H9 (cell line): ENCODE data around the gene GRB10. TPM values are rescaled to one million over a fixed set of nuclear protein-coding genes. Genes with fewer than 3 reads are reported as not detected.

Experiments used
- DNase-seq: peaks from one replicate; pipeline ENCODE4 v3.0.0-alpha.2; 2017
- H2AFZ ChIP-seq: one replicate; pipeline ENCODE4 v1.6.1; 2013; ENCODE audit warnings: mild to moderate bottlenecking, low read length, control low read depth, moderate library complexity
- H2AK5ac ChIP-seq: 2 replicates; pipeline ENCODE4 v1.6.1; 2013; ENCODE audit warnings: low read length, control low read depth, mixed read lengths; ENCODE audit not compliant: insufficient read length
- H2BK120ac ChIP-seq: one replicate; pipeline ENCODE4 v1.6.1; 2013; ENCODE audit warnings: low read depth, mild to moderate bottlenecking, low read length, control low read depth, inconsistent platforms; ENCODE audit not compliant: poor library complexity, severe bottlenecking
- H2BK12ac ChIP-seq: 2 replicates; pipeline ENCODE4 v1.6.1; 2013; ENCODE audit warnings: low read length, control low read depth, mixed read lengths, low read depth; ENCODE audit not compliant: insufficient read length
- H2BK15ac ChIP-seq: 2 replicates; pipeline ENCODE4 v1.6.1; 2013; ENCODE audit warnings: low read depth, low read length, control low read depth
- H2BK20ac ChIP-seq: one replicate; pipeline ENCODE4 v1.6.1; 2013; ENCODE audit warnings: low read depth, mild to moderate bottlenecking, low read length, control low read depth, inconsistent platforms; ENCODE audit not compliant: poor library complexity, severe bottlenecking
- H2BK5ac ChIP-seq: 2 replicates; pipeline ENCODE4 v1.6.1; 2013; ENCODE audit warnings: low read length, control low read depth, mixed read lengths; ENCODE audit not compliant: insufficient read length
- H3K14ac ChIP-seq: 2 replicates; pipeline ENCODE4 v1.6.1; 2013; ENCODE audit warnings: low read length, control low read depth; ENCODE audit not compliant: insufficient read depth
- H3K18ac ChIP-seq: 2 replicates; pipeline ENCODE4 v1.6.1; 2013; ENCODE audit warnings: low read depth, mild to moderate bottlenecking, mixed read lengths, low read length, control low read depth; ENCODE audit not compliant: insufficient read length
- H3K23ac ChIP-seq: 2 replicates; pipeline ENCODE4 v1.6.1; 2013; ENCODE audit warnings: low read length, control low read depth, mixed read lengths, low read depth; ENCODE audit not compliant: insufficient read length
- H3K23me2 ChIP-seq: 2 replicates; pipeline ENCODE4 v1.6.1; 2013; ENCODE audit warnings: low read depth, mild to moderate bottlenecking, mixed read lengths, low read length, control low read depth; ENCODE audit not compliant: insufficient read length, poor library complexity, severe bottlenecking
- H3K27ac ChIP-seq: 2 replicates; pipeline ENCODE4 v1.5.1; 2013; ENCODE audit warnings: low read length, control low read depth, mixed read lengths, low read depth; ENCODE audit not compliant: insufficient read length
- H3K27me3 ChIP-seq: 2 replicates; pipeline ENCODE4 v1.6.1; 2013; ENCODE audit warnings: low read length, control low read depth, inconsistent platforms; ENCODE audit not compliant: insufficient read depth
- H3K4ac ChIP-seq: 2 replicates; pipeline ENCODE4 v1.6.1; 2013; ENCODE audit warnings: low read depth, mild to moderate bottlenecking, control low read depth, inconsistent platforms, low read length, moderate library complexity
- H3K4me1 ChIP-seq: 2 replicates; pipeline ENCODE4 v1.6.1; 2013; ENCODE audit warnings: low read length, control low read depth, inconsistent platforms; ENCODE audit not compliant: insufficient read depth
- H3K4me2 ChIP-seq: 2 replicates; pipeline ENCODE4 v1.6.1; 2013; ENCODE audit warnings: low read length, control low read depth, mixed read lengths; ENCODE audit not compliant: insufficient read length, insufficient read depth
- H3K56ac ChIP-seq: 2 replicates; pipeline ENCODE4 v1.6.1; 2013; ENCODE audit warnings: low read depth, mild to moderate bottlenecking, mixed read lengths, low read length, control low read depth; ENCODE audit not compliant: insufficient read length
- H3K79me1 ChIP-seq: 2 replicates; pipeline ENCODE4 v1.6.1; 2013; ENCODE audit warnings: low read depth, mild to moderate bottlenecking, moderate library complexity, low read length, control low read depth, inconsistent platforms; ENCODE audit not compliant: insufficient read depth, poor library complexity, severe bottlenecking
- H3K79me2 ChIP-seq: 2 replicates; pipeline ENCODE4 v1.6.1; 2013; ENCODE audit warnings: low read length, control low read depth, inconsistent platforms; ENCODE audit not compliant: insufficient read depth
- H3K9ac ChIP-seq: 2 replicates; pipeline ENCODE4 v1.6.1; 2013; ENCODE audit warnings: low read length, control low read depth, mixed read lengths; ENCODE audit not compliant: insufficient read length; ENCODE audit errors: extremely low read depth
- H3K9me3 ChIP-seq: one replicate; pipeline ENCODE4 v1.6.1; 2013; ENCODE audit warnings: low read depth, low read length, inconsistent platforms; ENCODE audit not compliant: control insufficient read depth
- H3T11ph ChIP-seq: one replicate; pipeline ENCODE4 v1.6.1; 2013; ENCODE audit warnings: mild to moderate bottlenecking, low read length, control low read depth, inconsistent platforms
- H4K20me1 ChIP-seq: one replicate; pipeline ENCODE4 v1.6.1; 2013; ENCODE audit not compliant: control insufficient read depth, insufficient read length, insufficient read depth
- H4K5ac ChIP-seq: 2 replicates; pipeline ENCODE4 v1.6.1; 2013; ENCODE audit warnings: low read depth, mild to moderate bottlenecking, mixed read lengths, low read length, control low read depth; ENCODE audit not compliant: insufficient read length
- H4K8ac ChIP-seq: replicated peaks from 2 replicates; pipeline ENCODE4 v1.6.1; 2013; ENCODE audit warnings: low read length, control low read depth, mixed read lengths, low read depth; ENCODE audit not compliant: insufficient read length
- H4K91ac ChIP-seq: 2 replicates; pipeline ENCODE4 v1.6.1; 2013; ENCODE audit warnings: low read depth, mild to moderate bottlenecking, moderate library complexity, mixed read lengths, low read length, control low read depth; ENCODE audit not compliant: insufficient read length
- H3K27ac Mint-ChIP-seq, 3 experiments: 2 replicates in 2 of 3; 3 replicates in 1 of 3; pipeline ENCODE4 v1.8.0; 2020 to 2021; ENCODE audit warnings: mixed read lengths in 3 of 3, mild to moderate bottlenecking in 1 of 3, moderate library complexity in 1 of 3
- H3K27me3 Mint-ChIP-seq: 2 replicates; pipeline ENCODE4 v1.8.0; 2021; ENCODE audit warnings: low read depth, mild to moderate bottlenecking, moderate library complexity, mixed read lengths
- H3K36me3 Mint-ChIP-seq, 3 experiments: 2 replicates in 2 of 3; 3 replicates in 1 of 3; pipeline ENCODE4 v1.8.0; 2020 to 2021; ENCODE audit warnings: low read depth in 3 of 3, mixed read lengths in 3 of 3; ENCODE audit not compliant: insufficient read depth in 1 of 3
- H3K4me1 Mint-ChIP-seq, 2 experiments: 2 replicates each; pipeline ENCODE4 v1.8.0; 2020; ENCODE audit warnings: mixed read lengths in 2 of 2
- H3K4me3 Mint-ChIP-seq, 2 experiments: 2 replicates in 1 of 2; 3 replicates in 1 of 2; pipeline ENCODE4 v1.8.0; 2020 to 2021; ENCODE audit warnings: mild to moderate bottlenecking in 2 of 2, mixed read lengths in 2 of 2, moderate library complexity in 1 of 2
- H3K9me3 Mint-ChIP-seq, 2 experiments: 2 replicates in 1 of 2; 3 replicates in 1 of 2; pipeline ENCODE4 v1.8.0; 2020; ENCODE audit warnings: mild to moderate bottlenecking in 2 of 2, mixed read lengths in 2 of 2, moderate library complexity in 1 of 2
- WGBS: extraction: QIAGEN DNeasy Blood & Tissue Kit; methylation state at CpG from one replicate; pipeline ENCODE4 v1.1.7; 2013; ENCODE audit warnings: missing lambda C conversion rate, low lambda C conversion rate, mixed read lengths; ENCODE audit not compliant: insufficient read length; ENCODE audit errors: extremely low coverage; 5-methylcytosine and 5-hydroxymethylcytosine counted together
- total RNA-seq: library from RNA; stranded (reverse); gene quantifications from 2 replicates; pipeline ENCODE4 v1.2.1, GENCODE V29; 2021
- TF ChIP-seq, protein P1 (sequence below): fragments of 200-600 bp; sonication (generic); conservative IDR thresholded peaks from 3 replicates; pipeline ENCODE4 v1.8.0; 2021; ENCODE audit warnings: antibody characterized with exemption, mild to moderate bottlenecking

GRB10 gene
- total RNA-seq, 1 experiment from 2014 or later = 108 TPM

DNA sequence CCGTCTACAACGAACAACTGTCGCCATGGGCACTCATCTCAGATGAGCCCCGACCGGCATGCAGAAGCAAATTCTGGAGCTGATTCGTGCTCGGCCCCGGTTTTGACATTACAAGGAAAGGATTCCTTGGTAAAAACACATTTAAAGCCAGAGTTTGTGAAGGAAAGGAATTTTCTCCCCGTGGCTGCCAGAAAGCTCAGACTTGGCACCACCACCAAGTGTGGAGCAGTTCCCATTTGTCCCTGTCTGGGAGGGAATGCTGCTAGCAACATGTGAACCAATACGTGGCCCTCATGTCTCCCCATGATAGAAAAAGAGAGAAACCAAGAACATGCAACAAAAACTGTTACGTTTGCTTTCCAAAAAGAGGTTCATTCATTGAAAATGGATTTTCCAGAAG is 162.3 kb downstream of the GRB10 start:
- Histone ChIP-seq H4K20me1 (no peaks in the 10 kb centered on the region), H3K9me3 (no peaks in the 10 kb centered on the region), H3K79me2 (no peaks in the 10 kb centered on the region), H3K23ac (no peak overlapping the region), H2BK15ac (no peak overlapping the region), H3T11ph (no peak overlapping the region), H3K23me2 (no peaks in the 10 kb centered on the region), H4K91ac (no peak overlapping the region), H2BK5ac (no peak overlapping the region), H3K18ac (no peak overlapping the region), H2BK120ac (no peak overlapping the region), H3K14ac (no peak overlapping the region), H2AFZ (no peak overlapping the region), H3K4me1 (no peaks in the 10 kb centered on the region), H3K79me1 (no peaks in the 10 kb centered on the region), H2AK5ac (no peak overlapping the region), H3K4me2 (no peak overlapping the region), H3K56ac (no peak overlapping the region), H2BK20ac (no peak overlapping the region), H3K27me3 (no peaks in the 10 kb centered on the region), H3K4ac (no peak overlapping the region), H4K8ac (no peak overlapping the region), H3K27ac (no peak overlapping the region), H3K9ac (no peak overlapping the region), H2BK12ac (no peak overlapping the region), H4K5ac (no peak overlapping the region)
- WGBS = no CpG with 5 or more reads among the region's 11 CpGs
- TF ChIP-seq, protein P1, sequence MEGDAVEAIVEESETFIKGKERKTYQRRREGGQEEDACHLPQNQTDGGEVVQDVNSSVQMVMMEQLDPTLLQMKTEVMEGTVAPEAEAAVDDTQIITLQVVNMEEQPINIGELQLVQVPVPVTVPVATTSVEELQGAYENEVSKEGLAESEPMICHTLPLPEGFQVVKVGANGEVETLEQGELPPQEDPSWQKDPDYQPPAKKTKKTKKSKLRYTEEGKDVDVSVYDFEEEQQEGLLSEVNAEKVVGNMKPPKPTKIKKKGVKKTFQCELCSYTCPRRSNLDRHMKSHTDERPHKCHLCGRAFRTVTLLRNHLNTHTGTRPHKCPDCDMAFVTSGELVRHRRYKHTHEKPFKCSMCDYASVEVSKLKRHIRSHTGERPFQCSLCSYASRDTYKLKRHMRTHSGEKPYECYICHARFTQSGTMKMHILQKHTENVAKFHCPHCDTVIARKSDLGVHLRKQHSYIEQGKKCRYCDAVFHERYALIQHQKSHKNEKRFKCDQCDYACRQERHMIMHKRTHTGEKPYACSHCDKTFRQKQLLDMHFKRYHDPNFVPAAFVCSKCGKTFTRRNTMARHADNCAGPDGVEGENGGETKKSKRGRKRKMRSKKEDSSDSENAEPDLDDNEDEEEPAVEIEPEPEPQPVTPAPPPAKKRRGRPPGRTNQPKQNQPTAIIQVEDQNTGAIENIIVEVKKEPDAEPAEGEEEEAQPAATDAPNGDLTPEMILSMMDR = no peak
- H3K27ac Mint-ChIP-seq = peak overlapping the region in 2 of 3 experiments; percentile 36 to 44; a peak in 1 of 7 replicates
- no peak for DNase-seq
- no peaks in the 10 kb centered on the region; a peak in 1 of 5 replicates for H3K9me3 Mint-ChIP-seq
- H3K27me3 Mint-ChIP-seq = no peaks in the 10 kb centered on the region
- no peak overlapping the region for H3K4me3 Mint-ChIP-seq
- peaks cover 7 to 49% (median 14%) of the 10 kb centered on the region in 3 experiments; a peak in 6 of 7 replicates for H3K36me3 Mint-ChIP-seq
- peaks cover 0 to 3% of the 10 kb centered on the region in 2 experiments; a peak in 1 of 4 replicates for H3K4me1 Mint-ChIP-seq
